NCI-H1105 treated with DMSO at 0.1 percent for 48 hours (cell line): ENCODE measurements around the gene CACNA2D1.

ENCODE experiments used
- DNase-seq: peaks from one replicate; lab custom pipeline; 2025; lab: John Stamatoyannopoulos, UW

The CACNA2D1 gene

DNA sequence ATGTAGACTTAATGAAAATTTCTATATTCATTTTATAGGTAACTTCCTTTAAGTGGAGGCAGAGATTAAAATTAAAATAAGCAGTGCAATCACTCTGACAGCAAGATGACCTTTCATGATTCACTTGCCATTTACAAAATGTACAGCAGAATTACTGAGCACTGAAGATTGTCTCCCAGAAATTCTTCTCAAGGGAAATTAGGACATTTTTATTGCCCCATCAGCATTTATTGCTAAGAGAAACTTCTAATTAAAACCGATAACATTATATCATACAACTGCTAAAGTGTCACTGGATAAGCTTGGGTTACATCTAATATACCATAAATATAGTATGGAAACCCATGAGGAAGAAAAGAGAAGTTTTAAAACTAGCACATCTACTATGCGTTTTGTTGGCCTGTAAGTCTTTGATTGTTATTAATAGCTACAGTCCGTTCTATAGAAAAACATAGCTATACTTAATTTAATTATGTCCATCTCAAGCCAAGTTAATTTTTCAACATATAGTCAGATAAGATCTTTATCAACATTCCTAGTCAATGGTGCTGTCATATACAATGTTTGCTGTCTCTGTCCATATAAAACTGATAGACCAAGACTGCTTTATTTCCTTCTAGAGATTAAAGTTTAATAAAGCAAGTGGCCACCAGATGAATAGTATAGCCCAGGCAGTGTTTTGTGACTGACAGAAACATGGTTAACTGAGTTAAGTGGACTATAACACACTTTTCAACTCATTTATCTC lies 456.7 kb downstream of the CACNA2D1 start:
- DNase-seq: no peak

DNA sequence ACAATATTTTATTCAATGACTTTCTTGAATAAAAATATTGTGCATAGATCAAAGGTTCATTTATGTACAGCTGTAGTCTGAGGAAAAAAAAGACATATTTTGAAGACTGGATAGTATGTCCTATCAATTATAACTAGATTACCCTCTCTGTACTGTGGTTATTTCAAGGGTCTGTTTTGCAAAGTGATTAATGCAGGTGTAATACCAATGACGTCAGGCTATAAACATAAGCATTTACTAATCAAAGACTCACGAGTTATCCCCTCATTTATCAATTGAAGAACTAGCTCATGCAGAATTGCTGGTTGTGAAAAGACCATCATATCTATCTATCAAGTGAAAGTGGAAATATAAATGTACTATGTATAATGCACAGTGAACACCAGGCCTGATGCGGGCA lies 460.2 kb downstream of the CACNA2D1 start:
- DNase-seq: no peak

- DNase-seq: no peak
Observed at GRCh38 chr7:81973117-81973516, 470.5 kb downstream of the CACNA2D1 start.

- DNase-seq: no peak
Observed at GRCh38 chr7:81960026-81960425, 483.6 kb downstream of the CACNA2D1 start.

DNA sequence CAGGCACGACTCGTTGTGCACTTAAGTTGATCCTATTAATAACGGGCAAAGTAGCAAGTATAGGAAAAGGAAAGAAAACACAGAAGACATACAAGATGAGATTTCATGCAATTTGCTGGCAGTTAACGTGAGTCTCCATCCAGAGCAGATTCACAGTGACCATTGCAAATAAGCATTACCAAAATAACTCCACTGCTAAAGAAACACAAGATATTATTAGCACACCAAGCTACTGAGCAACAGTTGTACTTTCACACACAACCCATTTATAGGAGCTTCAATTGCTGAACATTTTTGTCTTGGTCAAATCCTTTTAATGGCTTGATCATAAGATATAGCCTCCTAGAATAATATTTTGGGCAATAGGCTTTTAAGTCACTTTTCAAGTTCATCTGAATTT lies 486.1 kb downstream of the CACNA2D1 start:
- no peak for DNase-seq

GRCh38 chr7:81956520-81956919 lies 487.1 kb downstream of the CACNA2D1 start:
- peak; percentile 30 for DNase-seq

DNA sequence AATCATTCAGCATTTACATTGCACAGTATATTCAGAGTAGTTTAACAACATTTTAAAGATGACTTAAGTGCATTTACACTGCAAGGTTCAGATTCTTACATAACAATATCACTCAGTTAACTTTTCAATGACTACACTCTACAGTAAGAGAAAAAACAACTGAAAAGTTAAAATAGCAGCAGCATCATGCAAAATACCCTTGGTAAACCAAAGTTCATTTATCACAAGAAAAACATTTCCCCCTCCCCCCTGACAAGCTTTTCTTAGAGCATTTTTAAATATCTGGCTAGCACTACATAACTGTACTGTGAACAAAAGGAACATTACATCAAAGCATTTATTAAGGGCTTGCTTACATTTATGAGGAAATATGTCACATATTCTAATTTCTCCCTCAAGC lies 494.3 kb downstream of the CACNA2D1 start:
- DNase-seq: no peak

DNA sequence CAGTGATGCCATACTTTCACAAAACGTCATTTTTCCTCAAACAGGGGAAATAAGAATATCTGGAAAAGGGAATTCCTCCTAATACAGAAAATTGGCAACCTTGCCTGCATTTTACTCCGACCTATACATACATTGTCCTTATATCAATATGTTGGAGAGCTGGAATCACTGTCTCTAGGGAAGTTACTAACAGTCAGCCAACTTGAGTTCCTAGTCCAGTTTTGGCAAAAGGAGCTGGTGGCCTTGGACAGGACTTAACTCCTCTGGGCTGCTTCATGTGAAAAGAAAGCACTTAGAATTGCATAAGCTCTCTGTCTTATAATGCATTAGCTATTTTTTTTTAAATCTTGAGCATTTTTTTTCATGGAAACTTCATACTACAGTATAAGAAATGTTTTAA lies 499.5 kb downstream of the CACNA2D1 start:
- no peak for DNase-seq

- no peak for DNase-seq
Observed at GRCh38 chr7:81937091-81937490, 506.5 kb downstream of the CACNA2D1 start.

- no peak for DNase-seq
Observed at GRCh38 chr7:81934596-81935301, 508.8 kb downstream of the CACNA2D1 start.

- DNase-seq: no peak
Observed at GRCh38 chr7:81932936-81933335, 510.6 kb downstream of the CACNA2D1 start.

GRCh38 chr7:81929386-81929785 lies 514.2 kb downstream of the CACNA2D1 start:
- DNase-seq: no peak

GRCh38 chr7:81926154-81926553 lies 517.4 kb downstream of the CACNA2D1 start:
- no peak for DNase-seq

- DNase-seq: no peak
Observed at GRCh38 chr7:81925530-81925929, 518.0 kb downstream of the CACNA2D1 start.

DNA sequence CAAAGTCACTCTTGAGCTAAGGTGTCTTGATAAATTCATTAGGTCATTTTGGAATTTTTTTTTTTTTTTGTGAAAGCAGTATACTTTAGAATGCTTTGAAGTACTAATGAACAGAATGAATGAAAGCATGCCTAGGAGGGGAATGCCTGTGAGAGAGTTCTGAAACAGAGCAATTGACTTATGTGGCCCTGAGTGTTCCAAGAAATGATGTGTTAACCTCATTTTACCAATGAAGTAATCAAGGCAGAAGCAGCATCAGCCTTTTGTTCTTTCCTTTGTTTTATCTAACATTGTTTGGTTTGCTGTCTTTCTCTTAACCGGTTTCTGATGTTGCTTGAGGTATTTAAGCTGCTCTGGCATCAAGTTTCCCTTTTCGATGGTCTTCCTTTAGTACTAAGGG lies 519.1 kb downstream of the CACNA2D1 start:
- no peak for DNase-seq

DNA sequence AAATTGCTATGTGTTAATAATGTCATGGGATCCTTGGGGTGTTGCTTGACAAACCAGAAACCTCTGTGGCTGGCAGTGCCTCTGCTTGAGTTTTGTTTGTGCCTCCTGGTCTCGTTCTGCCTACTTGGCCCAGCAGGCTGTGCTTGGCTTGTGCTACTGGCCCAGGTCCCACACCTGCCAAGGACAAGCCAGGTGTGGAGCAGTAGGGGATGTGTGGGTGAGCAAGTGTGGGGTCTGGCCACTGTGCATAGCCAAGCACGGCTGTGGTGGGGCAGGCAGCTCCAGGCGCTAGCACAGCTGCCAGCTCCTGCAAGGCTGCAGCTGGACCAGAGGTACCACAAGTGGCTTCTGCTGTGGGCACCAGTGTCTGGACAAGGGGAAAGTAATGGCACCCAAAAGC lies 524.1 kb downstream of the CACNA2D1 start:
- DNase-seq: no peak

DNA sequence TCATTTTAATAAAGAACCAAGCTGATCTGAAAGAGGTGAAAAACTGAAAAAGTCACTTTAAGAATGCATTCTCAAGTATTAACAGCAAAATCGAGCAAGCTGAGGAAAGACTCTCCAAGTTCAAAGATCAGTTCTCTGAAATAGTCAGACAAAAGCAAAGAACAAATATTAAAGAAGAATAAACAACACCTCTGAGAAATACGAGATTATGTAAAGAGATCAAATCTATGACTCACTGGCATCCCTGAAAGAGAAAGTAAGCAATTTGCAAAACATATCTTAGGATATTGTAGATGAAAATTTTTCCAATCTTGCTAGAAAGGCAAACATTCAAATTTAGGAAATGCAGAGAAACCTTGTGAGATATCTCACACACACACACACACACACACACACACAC lies 535.4 kb downstream of the CACNA2D1 start:
- DNase-seq: no peak

DNA sequence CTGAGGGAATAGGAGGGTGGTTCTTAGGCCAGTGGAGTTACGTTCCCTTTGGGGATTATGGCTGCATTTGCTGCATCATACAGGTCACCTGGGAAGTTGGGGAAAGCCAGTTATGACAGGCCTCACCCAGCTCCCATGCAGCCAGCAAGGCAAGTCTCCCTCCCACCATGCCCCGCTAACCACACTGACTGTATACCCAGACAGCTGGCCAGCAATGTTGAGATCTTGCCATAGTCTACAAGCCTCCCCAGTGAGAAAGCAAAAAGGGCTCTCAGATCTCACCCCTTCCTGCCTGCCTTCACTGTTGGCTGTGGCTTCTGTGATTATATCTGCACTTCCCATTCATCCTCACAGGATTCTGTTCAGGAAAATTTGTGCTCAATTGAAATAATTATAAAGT lies 540.5 kb downstream of the CACNA2D1 start:
- DNase-seq: no peak

- no peak for DNase-seq
Observed at GRCh38 chr7:81902536-81902935, 541.0 kb downstream of the CACNA2D1 start.
